ENCODE data around the gene CRTAC1. TPM values are rescaled to one million over a fixed set of nuclear protein-coding genes. Genes with fewer than 3 reads are reported as not detected.

Gene CRTAC1
- total and polyA plus RNA-seq, 10 of the 15 experiments (the other 5 are each of a cell fraction or from before 2014, with no cell fraction given) = 0.10 TPM; not detected in 9

GRCh38 chr10:98016772-98017475 is 13.5 kb downstream of the CRTAC1 start:
- ChIA-PET CTCF (interaction anchor here (1.3 to 2.8 kb wide), 2 partner anchors 11 to 24 kb away, joined by 3 to 13 read pairs; no protein-coding TSS in a partner anchor), POLR2A (no interaction called here), SMC1A (ENCODE audit: uncharacterized antibody, unreplicated experiment) (no interaction called here), RAD21 (ENCODE audit: unreplicated experiment) (no interaction called here)
- no peak overlapping the region for H2AFZ ChIP-seq (ENCODE audit: control insufficient read depth, low read depth, low read length)
- no peak overlapping the region for H3K4me2 ChIP-seq (ENCODE audit: control insufficient read depth, insufficient read depth)
- no peak overlapping the region for H3K27ac ChIP-seq (ENCODE audit: control insufficient read depth, insufficient read depth)
- FAIRE-seq (no peak), DNase-seq (ENCODE audit: low read depth, low spot score) (no peak), ATAC-seq (no peak)
- intact Hi-C loops (cut with micrococcal nuclease; ENCODE audit: unreplicated experiment) = no loop called here
- H4K20me1 ChIP-seq (ENCODE audit: control insufficient read depth, insufficient read depth) = no peaks in the 10 kb centered on the region; the same call in 1 of the 2 replicates
- WGBS (ENCODE audit: insufficient coverage, insufficient replicate concordance, low lambda C conversion rate, missing lambda C conversion rate) = 44% methylated on average over 10 of the region's 10 CpGs
- in situ Hi-C loops (cut with MboI) = no loop called here
- no peaks in the 10 kb centered on the region for H3K9me3 ChIP-seq (replicated peaks; ENCODE audit: control insufficient read depth, insufficient read depth, low read length)
- no TSS peak for BruUV-seq (replicated peaks)
- H3K9ac ChIP-seq (ENCODE audit: control insufficient read depth, insufficient read depth, low read length) = no peak overlapping the region
- H3K4me1 ChIP-seq (ENCODE audit: control insufficient read depth, insufficient read depth, low read length) = no peaks in the 10 kb centered on the region
- H3K79me2 ChIP-seq (ENCODE audit: control insufficient read depth, insufficient read depth, low read length) = no peaks in the 10 kb centered on the region
- H3K27me3 ChIP-seq (replicated peaks in 1 of 2; ENCODE audit: control insufficient read depth in 2 of 2, insufficient read depth in 2 of 2, low read length in 1 of 2) = peaks cover 0 to 3% of the 10 kb centered on the region in 2 experiments; a peak in 3 of 4 replicates
- no peak overlapping the region for H3K4me3 ChIP-seq
- no peaks in the 10 kb centered on the region for H3K36me3 ChIP-seq (ENCODE audit: control insufficient read depth in 2 of 2, insufficient read depth in 2 of 2, low read length in 1 of 2)
- TF ChIP-seq, protein P1, sequence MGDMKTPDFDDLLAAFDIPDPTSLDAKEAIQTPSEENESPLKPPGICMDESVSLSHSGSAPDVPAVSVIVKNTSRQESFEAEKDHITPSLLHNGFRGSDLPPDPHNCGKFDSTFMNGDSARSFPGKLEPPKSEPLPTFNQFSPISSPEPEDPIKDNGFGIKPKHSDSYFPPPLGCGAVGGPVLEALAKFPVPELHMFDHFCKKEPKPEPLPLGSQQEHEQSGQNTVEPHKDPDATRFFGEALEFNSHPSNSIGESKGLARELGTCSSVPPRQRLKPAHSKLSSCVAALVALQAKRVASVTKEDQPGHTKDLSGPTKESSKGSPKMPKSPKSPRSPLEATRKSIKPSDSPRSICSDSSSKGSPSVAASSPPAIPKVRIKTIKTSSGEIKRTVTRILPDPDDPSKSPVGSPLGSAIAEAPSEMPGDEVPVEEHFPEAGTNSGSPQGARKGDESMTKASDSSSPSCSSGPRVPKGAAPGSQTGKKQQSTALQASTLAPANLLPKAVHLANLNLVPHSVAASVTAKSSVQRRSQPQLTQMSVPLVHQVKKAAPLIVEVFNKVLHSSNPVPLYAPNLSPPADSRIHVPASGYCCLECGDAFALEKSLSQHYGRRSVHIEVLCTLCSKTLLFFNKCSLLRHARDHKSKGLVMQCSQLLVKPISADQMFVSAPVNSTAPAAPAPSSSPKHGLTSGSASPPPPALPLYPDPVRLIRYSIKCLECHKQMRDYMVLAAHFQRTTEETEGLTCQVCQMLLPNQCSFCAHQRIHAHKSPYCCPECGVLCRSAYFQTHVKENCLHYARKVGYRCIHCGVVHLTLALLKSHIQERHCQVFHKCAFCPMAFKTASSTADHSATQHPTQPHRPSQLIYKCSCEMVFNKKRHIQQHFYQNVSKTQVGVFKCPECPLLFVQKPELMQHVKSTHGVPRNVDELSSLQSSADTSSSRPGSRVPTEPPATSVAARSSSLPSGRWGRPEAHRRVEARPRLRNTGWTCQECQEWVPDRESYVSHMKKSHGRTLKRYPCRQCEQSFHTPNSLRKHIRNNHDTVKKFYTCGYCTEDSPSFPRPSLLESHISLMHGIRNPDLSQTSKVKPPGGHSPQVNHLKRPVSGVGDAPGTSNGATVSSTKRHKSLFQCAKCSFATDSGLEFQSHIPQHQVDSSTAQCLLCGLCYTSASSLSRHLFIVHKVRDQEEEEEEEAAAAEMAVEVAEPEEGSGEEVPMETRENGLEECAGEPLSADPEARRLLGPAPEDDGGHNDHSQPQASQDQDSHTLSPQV (IDR thresholded peaks at IDR 0.05) = no peak
- TF ChIP-seq PAX5 (IDR thresholded peaks at IDR 0.05; ENCODE audit: borderline replicate concordance, low read depth, low read length) (no peak), JUND (IDR thresholded peaks at IDR 0.05; ENCODE audit: low read depth, low read length) (no peak), ASH2L (IDR thresholded peaks at IDR 0.05; ENCODE audit: borderline replicate concordance, low read depth) (no peak), ESRRA (IDR thresholded peaks at IDR 0.05; ENCODE audit: low read length) (no peak), SMAD1 (IDR thresholded peaks at IDR 0.05; ENCODE audit: low read depth, partially characterized antibody) (no peak), HDGF (IDR thresholded peaks at IDR 0.05) (no peak)
- TF ChIP-seq, protein P2, sequence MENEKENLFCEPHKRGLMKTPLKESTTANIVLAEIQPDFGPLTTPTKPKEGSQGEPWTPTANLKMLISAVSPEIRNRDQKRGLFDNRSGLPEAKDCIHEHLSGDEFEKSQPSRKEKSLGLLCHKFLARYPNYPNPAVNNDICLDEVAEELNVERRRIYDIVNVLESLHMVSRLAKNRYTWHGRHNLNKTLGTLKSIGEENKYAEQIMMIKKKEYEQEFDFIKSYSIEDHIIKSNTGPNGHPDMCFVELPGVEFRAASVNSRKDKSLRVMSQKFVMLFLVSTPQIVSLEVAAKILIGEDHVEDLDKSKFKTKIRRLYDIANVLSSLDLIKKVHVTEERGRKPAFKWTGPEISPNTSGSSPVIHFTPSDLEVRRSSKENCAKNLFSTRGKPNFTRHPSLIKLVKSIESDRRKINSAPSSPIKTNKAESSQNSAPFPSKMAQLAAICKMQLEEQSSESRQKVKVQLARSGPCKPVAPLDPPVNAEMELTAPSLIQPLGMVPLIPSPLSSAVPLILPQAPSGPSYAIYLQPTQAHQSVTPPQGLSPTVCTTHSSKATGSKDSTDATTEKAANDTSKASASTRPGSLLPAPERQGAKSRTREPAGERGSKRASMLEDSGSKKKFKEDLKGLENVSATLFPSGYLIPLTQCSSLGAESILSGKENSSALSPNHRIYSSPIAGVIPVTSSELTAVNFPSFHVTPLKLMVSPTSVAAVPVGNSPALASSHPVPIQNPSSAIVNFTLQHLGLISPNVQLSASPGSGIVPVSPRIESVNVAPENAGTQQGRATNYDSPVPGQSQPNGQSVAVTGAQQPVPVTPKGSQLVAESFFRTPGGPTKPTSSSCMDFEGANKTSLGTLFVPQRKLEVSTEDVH (IDR thresholded peaks at IDR 0.05; ENCODE audit: low read depth, partially characterized antibody) = no peak
- TF ChIP-seq, protein P3, sequence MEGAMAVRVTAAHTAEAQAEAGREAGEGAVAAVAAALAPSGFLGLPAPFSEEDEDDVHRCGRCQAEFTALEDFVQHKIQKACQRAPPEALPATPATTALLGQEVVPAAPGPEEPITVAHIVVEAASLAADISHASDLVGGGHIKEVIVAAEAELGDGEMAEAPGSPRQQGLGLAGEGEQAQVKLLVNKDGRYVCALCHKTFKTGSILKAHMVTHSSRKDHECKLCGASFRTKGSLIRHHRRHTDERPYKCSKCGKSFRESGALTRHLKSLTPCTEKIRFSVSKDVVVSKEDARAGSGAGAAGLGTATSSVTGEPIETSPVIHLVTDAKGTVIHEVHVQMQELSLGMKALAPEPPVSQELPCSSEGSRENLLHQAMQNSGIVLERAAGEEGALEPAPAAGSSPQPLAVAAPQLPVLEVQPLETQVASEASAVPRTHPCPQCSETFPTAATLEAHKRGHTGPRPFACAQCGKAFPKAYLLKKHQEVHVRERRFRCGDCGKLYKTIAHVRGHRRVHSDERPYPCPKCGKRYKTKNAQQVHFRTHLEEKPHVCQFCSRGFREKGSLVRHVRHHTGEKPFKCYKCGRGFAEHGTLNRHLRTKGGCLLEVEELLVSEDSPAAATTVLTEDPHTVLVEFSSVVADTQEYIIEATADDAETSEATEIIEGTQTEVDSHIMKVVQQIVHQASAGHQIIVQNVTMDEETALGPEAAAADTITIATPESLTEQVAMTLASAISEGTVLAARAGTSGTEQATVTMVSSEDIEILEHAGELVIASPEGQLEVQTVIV (IDR thresholded peaks at IDR 0.05; ENCODE audit: borderline replicate concordance, partially characterized antibody) = no peak

Data from GM12878 (cell line).